ENCODE results near the gene TRABD.

The TRABD gene

DNA sequence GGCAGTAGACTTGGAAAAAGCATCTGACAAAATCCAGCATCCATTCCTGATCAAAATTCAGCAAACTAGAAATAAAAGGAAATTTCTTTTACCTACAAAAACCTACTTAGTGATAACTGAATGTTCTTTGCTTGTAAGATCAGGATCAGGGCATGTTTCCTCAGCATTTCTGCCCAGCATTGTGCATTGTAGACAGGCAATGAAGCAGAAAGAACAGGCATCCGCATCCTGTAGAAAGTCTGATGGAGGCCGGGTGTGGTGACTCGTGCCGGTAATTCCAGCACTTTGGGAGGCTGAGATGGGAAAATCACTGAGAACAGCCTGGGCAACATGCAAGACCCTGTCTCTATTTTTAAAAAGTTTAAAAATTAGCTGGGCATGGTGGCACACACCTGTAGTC, 47.7 kb upstream of the TRABD start:
- Histone ChIP-seq H3K79me2 (ENCODE audit: insufficient read depth, low read length) (no peaks in the 10 kb centered on the region), H3K27me3 (ENCODE audit: insufficient read depth, low read length) (no peaks in the 10 kb centered on the region), H3K4me3 (ENCODE audit: low read depth, low read length, poor library complexity, severe bottlenecking) (no peak overlapping the region), H3K4me1 (ENCODE audit: insufficient read depth, low read length, severe bottlenecking) (peaks cover 53% of the 10 kb centered on the region), H3K36me3 (ENCODE audit: insufficient read depth, low read length) (no peaks in the 10 kb centered on the region), H4K20me1 (ENCODE audit: insufficient read depth, low read length) (no peaks in the 10 kb centered on the region), H3K9me2 (ENCODE audit: low read depth, low read length) (no peaks in the 10 kb centered on the region), H3K9me3 (ENCODE audit: low read length) (no peaks in the 10 kb centered on the region), H3K27ac (ENCODE audit: low read depth, low read length, poor library complexity, severe bottlenecking) (peak overlapping the region; percentile 98), H2AFZ (ENCODE audit: low read length) (no peak overlapping the region), H3F3A (ENCODE audit: insufficient read depth, low read length) (0 out of 2 replicates have a peak, but pooled peaks cover 15% of the 10 kb centered on the region), H3K9ac (ENCODE audit: low read length) (no peak overlapping the region; the same call in 1 of the 2 replicates), H3K4me2 (ENCODE audit: low read length) (no peak overlapping the region)
- TF ChIP-seq, protein P1, sequence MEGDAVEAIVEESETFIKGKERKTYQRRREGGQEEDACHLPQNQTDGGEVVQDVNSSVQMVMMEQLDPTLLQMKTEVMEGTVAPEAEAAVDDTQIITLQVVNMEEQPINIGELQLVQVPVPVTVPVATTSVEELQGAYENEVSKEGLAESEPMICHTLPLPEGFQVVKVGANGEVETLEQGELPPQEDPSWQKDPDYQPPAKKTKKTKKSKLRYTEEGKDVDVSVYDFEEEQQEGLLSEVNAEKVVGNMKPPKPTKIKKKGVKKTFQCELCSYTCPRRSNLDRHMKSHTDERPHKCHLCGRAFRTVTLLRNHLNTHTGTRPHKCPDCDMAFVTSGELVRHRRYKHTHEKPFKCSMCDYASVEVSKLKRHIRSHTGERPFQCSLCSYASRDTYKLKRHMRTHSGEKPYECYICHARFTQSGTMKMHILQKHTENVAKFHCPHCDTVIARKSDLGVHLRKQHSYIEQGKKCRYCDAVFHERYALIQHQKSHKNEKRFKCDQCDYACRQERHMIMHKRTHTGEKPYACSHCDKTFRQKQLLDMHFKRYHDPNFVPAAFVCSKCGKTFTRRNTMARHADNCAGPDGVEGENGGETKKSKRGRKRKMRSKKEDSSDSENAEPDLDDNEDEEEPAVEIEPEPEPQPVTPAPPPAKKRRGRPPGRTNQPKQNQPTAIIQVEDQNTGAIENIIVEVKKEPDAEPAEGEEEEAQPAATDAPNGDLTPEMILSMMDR (IDR thresholded peaks at IDR 0.05; ENCODE audit: low read length): no peak
- no peak for TF ChIP-seq EZH2 (IDR thresholded peaks at IDR 0.05; ENCODE audit: borderline replicate concordance, low read length)

DNA sequence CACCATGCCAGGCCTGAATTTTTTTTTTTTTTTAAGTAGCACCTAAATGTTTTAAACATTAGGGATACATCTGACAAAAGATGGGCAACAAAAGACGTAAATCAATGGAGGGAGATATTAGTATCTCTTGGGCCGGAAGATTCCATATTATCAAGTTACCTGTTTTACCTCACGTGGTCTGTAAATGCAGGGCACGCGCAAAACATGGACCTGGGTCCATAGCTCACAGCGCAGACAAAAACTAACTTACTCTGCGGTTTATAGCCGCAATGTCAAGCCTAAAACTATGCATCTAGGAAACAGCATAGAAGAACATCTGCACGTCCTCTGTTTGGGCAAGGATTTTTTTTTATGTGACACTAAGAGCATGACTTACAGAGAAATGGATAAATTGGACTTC, 46.7 kb upstream of the TRABD start:
- H3K36me3 ChIP-seq (ENCODE audit: insufficient read depth, low read length): no peaks in the 10 kb centered on the region
- peak overlapping the region; percentile 9; the same call in 1 of the 2 replicates for H3K9ac ChIP-seq (ENCODE audit: low read length)
- TF ChIP-seq, protein P1 (IDR thresholded peaks at IDR 0.05; ENCODE audit: low read length): no peak
- no peak for TF ChIP-seq EZH2 (IDR thresholded peaks at IDR 0.05; ENCODE audit: borderline replicate concordance, low read length)
- H2AFZ ChIP-seq (ENCODE audit: low read length): no peak overlapping the region
- H3K4me2 ChIP-seq (ENCODE audit: low read length): peak overlapping the region; percentile 49
- H3K79me2 ChIP-seq (ENCODE audit: insufficient read depth, low read length): no peaks in the 10 kb centered on the region
- H3K27me3 ChIP-seq (ENCODE audit: insufficient read depth, low read length): no peaks in the 10 kb centered on the region
- H3K4me3 ChIP-seq (ENCODE audit: low read depth, low read length, poor library complexity, severe bottlenecking): peak overlapping the region; percentile 17
- no peaks in the 10 kb centered on the region for H3K9me2 ChIP-seq (ENCODE audit: low read depth, low read length)
- no peaks in the 10 kb centered on the region for H4K20me1 ChIP-seq (ENCODE audit: insufficient read depth, low read length)
- peak overlapping the region; percentile 98 for H3K27ac ChIP-seq (ENCODE audit: low read depth, low read length, poor library complexity, severe bottlenecking)
- H3F3A ChIP-seq (ENCODE audit: insufficient read depth, low read length): 0 out of 2 replicates have a peak, but pooled peaks cover 15% of the 10 kb centered on the region
- peaks cover 60% of the 10 kb centered on the region for H3K4me1 ChIP-seq (ENCODE audit: insufficient read depth, low read length, severe bottlenecking)
- no peaks in the 10 kb centered on the region for H3K9me3 ChIP-seq (ENCODE audit: low read length)

DNA sequence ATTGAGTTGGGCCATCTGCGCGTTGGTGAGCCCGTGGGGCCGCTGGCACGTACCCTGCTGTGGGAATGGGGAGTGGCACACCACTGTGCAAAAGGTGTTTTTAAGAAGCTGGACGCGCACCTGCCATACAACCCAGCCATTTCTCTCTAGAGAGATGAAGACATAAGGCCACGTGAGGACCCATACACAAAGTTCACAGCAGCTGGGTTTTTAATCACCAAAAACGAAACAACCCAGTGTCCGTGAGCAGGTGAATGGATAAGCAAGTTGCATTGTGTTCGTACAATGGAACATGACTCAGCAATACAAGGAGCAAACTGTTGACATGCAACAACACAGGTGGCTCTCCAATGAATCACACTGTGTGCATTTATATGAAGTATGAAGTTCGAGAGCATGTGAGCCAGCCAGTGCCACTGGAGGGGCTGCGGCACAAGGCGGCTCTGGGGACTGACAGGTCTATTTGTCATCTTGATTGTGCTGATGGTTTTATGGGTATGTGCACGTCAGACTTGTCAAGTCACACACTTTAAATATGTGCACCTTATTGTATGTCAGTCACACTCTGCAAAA, 45.8 kb upstream of the TRABD start:
- Histone ChIP-seq H3K4me2 (ENCODE audit: low read length) (peak overlapping the region; percentile 49), H3K9me3 (ENCODE audit: low read length) (no peaks in the 10 kb centered on the region), H3K27ac (ENCODE audit: low read depth, low read length, poor library complexity, severe bottlenecking) (peak overlapping the region; percentile 98), H3K9me2 (ENCODE audit: low read depth, low read length) (no peaks in the 10 kb centered on the region), H3K9ac (ENCODE audit: low read length) (peak overlapping the region; percentile 21; the same call in 1 of the 2 replicates), H2AFZ (ENCODE audit: low read length) (no peak overlapping the region), H3K4me3 (ENCODE audit: low read depth, low read length, poor library complexity, severe bottlenecking) (peak overlapping the region; percentile 17), H4K20me1 (ENCODE audit: insufficient read depth, low read length) (no peaks in the 10 kb centered on the region), H3K79me2 (ENCODE audit: insufficient read depth, low read length) (no peaks in the 10 kb centered on the region), H3K36me3 (ENCODE audit: insufficient read depth, low read length) (no peaks in the 10 kb centered on the region), H3K4me1 (ENCODE audit: insufficient read depth, low read length, severe bottlenecking) (peaks cover 60% of the 10 kb centered on the region), H3F3A (ENCODE audit: insufficient read depth, low read length) (0 out of 2 replicates have a peak, but pooled peaks cover 15% of the 10 kb centered on the region), H3K27me3 (ENCODE audit: insufficient read depth, low read length) (no peaks in the 10 kb centered on the region)
- TF ChIP-seq, protein P1 (IDR thresholded peaks at IDR 0.05; ENCODE audit: low read length): no peak
- TF ChIP-seq EZH2 (IDR thresholded peaks at IDR 0.05; ENCODE audit: borderline replicate concordance, low read length): no peak
